GM18519 (cell line): ENCODE data around the gene ARVCF.

Experiments used
- ATAC-seq: cut with Tn5 transposase; IDR thresholded peaks from one replicate; pipeline ENCODE4 v1.9.1; 2021; ENCODE audit warnings: mild to moderate bottlenecking, moderate library complexity; ENCODE audit not compliant: unreplicated experiment, low FRiP score

Gene ARVCF

GRCh38 chr22:20016734-20017621 lies at the start of gene ARVCF:
Gene ARVCF (minus strand): TSS chr22:20016823. CDS start chr22:19990794, 26,029 bp downstream.
- peak; percentile 46 for ATAC-seq

GRCh38 chr22:20065896-20066616 lies 49.4 kb upstream of the ARVCF start:
- no peak for ATAC-seq

GRCh38 chr22:20064545-20065262 lies 48.1 kb upstream of the ARVCF start:
- no peak for ATAC-seq

GRCh38 chr22:20064140-20064480 lies 47.5 kb upstream of the ARVCF start:
- ATAC-seq, result no peak

GRCh38 chr22:20063271-20064139 lies 46.9 kb upstream of the ARVCF start:
- ATAC-seq, result no peak

- ATAC-seq, result no peak
Measured at GRCh38 chr22:20062766-20063083, 46.1 kb upstream of the ARVCF start.

- ATAC-seq, result no peak
Measured at GRCh38 chr22:20062043-20062765, 45.6 kb upstream of the ARVCF start.

- no peak for ATAC-seq
Measured at GRCh38 chr22:20061481-20061861, 44.8 kb upstream of the ARVCF start.

- ATAC-seq, result no peak
Measured at GRCh38 chr22:20060700-20061480, 44.3 kb upstream of the ARVCF start.

- ATAC-seq, result no peak
Measured at GRCh38 chr22:20058989-20059770, 42.6 kb upstream of the ARVCF start.

- ATAC-seq, result no peak
Measured at GRCh38 chr22:20057596-20058268, 41.1 kb upstream of the ARVCF start.

GRCh38 chr22:20056696-20057386 lies 40.2 kb upstream of the ARVCF start:
- ATAC-seq, result no peak

- no peak for ATAC-seq
Measured at GRCh38 chr22:20056161-20056560, 39.5 kb upstream of the ARVCF start.

- ATAC-seq, result no peak
Measured at GRCh38 chr22:20055654-20056053, 39.0 kb upstream of the ARVCF start.

GRCh38 chr22:20055144-20055543 lies 38.5 kb upstream of the ARVCF start:
- no peak for ATAC-seq

GRCh38 chr22:20054485-20054884 lies 37.9 kb upstream of the ARVCF start:
- ATAC-seq, result no peak

- no peak for ATAC-seq
Measured at GRCh38 chr22:20054034-20054427, 37.4 kb upstream of the ARVCF start.
